IPS-NIHi7 (cell line): ENCODE data around the gene BGLAP.
"Not testable (repeated sequence)": the region's sequence is repeated elsewhere in the genome, so short reads cannot be mapped to it uniquely, and the experiment has no call there.

ENCODE experiments used
- DNase-seq: peaks from one replicate; pipeline ENCODE4 v3.0.0; 2012; ENCODE audit warnings: mixed read lengths; ENCODE audit errors: extremely low spot score

The BGLAP gene

GRCh38 chr1:156241926-156242325, at the start of gene BGLAP:
Gene BGLAP (plus strand): TSS chr1:156242184. CDS start chr1:156242232, 48 bp downstream.
- no peak for DNase-seq

GRCh38 chr1:156193208-156193487, 48.8 kb upstream of the BGLAP start:
- no peak for DNase-seq

GRCh38 chr1:156193488-156194299, 48.3 kb upstream of the BGLAP start, which contains the start of gene SLC25A44:
Gene SLC25A44 (plus strand): TSS chr1:156194104. CDS start chr1:156199848, 5,744 bp downstream.
- peak; percentile 97 for DNase-seq

DNA sequence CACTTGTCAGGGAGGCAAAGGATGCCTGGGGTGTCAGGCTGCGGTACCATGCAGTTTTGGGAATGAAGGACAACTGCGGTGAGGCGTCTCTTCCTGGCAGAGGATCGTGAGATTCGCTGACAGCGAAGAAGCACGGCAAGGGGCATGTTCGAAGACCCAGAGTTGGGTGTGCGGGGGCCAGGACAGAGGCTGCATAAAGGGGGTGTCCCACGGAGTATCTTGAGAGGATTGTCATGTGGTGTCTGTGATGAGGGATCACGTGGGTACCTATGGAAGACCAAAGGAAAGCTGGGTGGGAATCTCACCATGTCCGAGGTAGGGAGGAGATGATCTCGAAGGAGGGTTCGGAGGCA, 47.7 kb upstream of the BGLAP start:
- no peak for DNase-seq

DNA sequence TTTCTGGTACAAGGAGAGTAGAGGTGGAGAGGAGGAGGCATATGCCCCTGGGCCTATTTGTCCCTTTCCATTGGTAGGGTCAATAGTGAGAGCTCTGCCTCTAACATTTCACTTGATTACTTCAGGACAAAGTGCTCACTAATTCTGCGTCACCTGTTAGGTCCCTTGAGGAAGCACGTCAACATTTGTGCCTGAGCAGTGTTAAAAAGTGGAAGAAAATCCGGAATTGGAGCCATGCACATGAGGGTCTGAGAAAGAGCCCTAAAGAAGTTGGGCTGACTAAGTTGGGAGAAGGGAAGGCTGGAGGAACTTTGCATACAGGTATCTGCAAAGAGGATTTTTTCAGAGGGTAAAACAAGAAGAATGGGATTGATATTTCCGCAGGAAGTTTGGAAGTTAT, 46.1 kb upstream of the BGLAP start:
- DNase-seq = no peak

DNA sequence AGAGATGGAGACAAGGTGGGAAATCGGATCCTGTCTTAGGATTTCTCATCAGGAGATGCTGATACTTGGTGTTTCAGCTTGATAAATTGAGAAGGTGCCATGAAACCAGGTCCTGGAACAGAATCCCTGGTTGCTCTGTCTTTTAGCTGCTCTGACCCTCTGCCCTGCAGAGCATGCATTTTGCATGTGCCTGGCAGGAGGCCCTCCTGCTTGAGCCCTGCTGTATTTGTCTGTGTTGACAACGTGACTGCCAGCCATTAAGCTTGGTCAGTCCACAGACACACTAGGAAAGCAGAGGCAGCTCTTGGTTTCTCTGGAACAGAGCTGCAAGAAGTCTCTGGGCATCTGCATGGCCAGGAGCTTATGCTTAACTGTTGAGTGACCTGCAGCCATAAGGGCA, 45.5 kb upstream of the BGLAP start:
- no peak for DNase-seq

GRCh38 chr1:156198831-156199349, 43.1 kb upstream of the BGLAP start:
- DNase-seq = no peak

- DNase-seq = no peak
These were observed 41.9 kb upstream of the BGLAP start for GRCh38 chr1:156200044-156200443.

DNA sequence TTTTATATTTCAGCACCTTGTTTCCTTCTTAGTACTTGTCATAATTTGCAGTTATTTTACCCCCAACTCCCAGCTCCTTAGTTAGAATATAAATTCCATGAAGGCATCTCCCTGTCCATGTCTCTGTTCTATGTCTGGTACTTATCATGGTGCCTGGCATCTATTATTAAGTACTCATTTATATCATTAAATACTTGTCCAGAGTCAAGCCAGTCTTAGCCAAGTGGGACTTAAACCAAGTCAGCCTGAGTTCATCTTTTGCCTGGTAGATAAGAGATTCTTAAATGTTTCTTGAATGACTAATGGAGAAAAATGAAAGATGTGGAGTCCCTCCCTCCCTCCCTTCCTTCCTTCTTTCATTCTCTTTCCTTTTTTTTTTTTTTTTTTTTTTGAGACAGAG, 38.7 kb upstream of the BGLAP start:
- no peak for DNase-seq

- no peak for DNase-seq
These were observed 37.3 kb upstream of the BGLAP start for GRCh38 chr1:156204686-156205085.

DNA sequence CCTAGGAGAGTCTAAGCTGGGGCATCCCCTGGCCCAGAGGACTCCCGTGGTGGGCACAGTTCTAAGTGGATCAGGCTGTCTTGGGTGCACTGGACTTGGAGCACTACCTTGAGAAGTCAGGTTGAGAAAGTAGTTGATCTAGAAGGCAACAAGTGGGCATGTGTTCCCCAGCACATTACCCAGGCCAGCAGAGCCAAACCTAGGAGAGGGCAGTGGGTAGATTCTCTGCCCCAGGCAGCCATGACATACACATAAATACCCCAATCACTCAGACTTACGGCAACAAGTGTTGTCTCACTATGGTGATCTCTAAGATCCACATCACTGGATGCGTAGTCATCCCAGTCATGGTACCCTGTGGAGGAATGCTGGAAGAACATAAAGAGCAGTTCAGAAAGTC, 30.7 kb upstream of the BGLAP start:
- no peak for DNase-seq

DNA sequence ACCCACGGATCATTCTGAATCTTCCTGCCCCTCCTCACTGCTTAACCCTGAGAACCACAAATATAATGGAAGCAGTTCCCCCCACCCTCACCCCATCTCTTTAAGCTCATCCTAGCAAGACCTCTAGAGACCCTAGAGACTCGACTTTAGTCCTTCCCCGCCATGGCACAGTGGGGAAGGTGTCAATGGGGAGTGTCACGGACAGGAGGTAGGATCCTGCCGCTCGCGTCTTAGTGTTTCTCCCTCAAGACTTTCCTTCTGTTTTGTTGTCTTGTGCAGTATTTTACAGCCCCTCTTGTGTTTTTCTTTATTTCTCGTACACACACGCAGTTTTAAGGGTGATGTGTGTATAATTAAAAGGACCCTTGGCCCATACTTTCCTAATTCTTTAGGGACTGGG, 29.9 kb upstream of the BGLAP start:
- DNase-seq = no peak

- DNase-seq = peak; percentile 100
These were observed 28.9 kb upstream of the BGLAP start, which contains the start of gene PMF1 for GRCh38 chr1:156212833-156213643. Gene PMF1 (plus strand): TSS chr1:156213007. CDS start chr1:156213016, 9 bp downstream.

DNA sequence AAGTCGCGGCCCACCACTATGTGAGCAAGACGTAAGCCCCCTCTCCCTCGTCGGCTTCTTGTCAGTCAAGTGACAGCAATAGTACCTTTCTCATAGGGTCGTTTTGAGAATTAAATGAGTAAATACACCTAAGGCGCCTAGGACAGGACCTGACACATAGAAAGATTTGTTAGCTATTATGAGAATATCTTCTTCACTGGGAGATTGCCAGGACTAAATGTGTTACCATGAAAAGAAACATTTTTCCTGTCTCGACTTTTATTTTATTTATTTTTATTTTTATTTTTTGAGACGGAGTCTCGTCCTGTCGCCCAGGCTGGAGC, 28.4 kb upstream of the BGLAP start:
- DNase-seq = no peak

- DNase-seq = no peak
These were observed 27.8 kb upstream of the BGLAP start for GRCh38 chr1:156214024-156214748.

DNA sequence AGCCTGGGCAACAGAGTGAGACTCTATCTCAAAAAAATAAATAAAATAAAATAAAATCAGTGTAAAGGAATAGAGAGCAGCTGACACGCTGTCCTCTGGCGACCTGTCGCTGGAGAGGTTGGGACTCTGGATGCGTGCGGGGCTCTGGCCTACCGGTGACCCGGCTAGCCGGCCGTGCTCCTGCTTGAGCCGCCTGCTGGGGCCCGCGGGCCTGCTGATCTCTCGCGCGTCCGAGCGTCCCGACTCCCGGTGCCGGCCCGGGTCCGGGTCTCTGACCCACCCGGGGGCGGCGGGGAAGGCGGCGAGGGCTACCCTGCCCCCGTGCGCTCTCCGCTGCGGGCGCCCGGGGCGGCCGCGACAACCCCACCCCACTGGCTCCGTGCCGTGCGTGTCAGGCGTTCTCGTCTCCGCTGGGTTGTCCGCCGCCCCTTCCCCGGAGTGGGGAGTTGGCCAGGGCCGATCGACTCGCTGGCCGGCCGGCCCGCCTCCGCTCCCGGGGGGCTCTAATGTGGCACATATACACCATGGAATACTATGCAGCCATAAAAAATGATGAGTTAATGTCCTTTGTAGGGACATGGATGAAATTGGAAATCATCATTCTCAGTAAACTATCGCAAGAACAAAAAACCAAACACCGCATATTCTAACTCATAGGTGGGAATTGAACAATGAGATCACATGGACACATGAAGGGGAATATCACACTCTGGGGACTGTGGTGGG, 25.5 kb upstream of the BGLAP start:
- not testable (repeated sequence) for DNase-seq

GRCh38 chr1:156217871-156218270, 24.1 kb upstream of the BGLAP start:
- DNase-seq = no peak

GRCh38 chr1:156220226-156220625, 21.8 kb upstream of the BGLAP start:
- no peak for DNase-seq

- DNase-seq = no peak
These were observed 19.8 kb upstream of the BGLAP start for GRCh38 chr1:156221986-156222692.

DNA sequence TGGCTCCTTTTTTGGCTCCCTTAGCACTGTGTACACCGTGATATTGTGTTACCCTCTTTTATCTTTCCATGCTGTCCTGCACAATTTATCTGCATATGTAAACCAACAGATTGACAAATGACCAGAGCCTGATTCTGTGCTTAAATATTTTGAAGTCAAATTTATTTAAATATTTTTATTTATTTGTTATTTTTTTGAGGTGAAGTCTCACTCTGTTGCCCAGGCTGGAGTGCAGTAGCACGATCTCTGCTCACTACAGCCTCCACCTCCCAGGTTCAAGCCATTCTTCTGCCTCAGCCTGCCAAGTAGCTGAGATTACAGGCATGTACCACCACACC, 16.3 kb upstream of the BGLAP start:
- DNase-seq = no peak

DNA sequence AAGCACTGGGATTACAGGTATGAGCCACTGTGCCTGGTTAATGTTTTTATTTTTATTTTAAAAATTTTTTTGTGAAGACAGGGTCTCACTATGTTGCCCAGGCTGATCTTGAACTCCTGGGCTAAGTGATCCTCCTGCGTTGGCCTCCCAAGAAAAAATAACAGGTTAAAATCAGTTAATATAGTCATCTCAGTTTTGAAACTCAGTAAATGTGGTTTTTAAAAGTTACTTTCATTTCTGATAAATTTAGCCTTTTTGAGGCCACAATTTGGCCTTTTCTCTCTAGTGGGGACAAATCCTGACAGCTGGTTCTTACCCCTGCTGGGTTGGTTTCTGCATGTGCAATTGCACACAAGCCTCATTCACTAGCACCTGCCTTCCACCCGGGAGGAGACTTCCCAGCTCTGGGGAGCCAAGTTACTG, 15.9 kb upstream of the BGLAP start:
- no peak for DNase-seq
